ENCODE results near the gene LOXL1. TPM values are rescaled to one million over a fixed set of nuclear protein-coding genes. Genes with fewer than 3 reads are reported as not detected.
A peak's percentile ranks its signal among the peaks of the same experiment; 100 is the strongest.

The LOXL1 gene
- total and polyA plus RNA-seq, 9 of the 15 experiments (the other 6 are each of a cell fraction or from before 2014, with no cell fraction given): 0.14 TPM; not detected in 8

- ChIA-PET POLR2A (interaction anchor here (0.9 kb wide), 1 partner anchor 13 kb away, joined by 4 read pairs; no protein-coding TSS in a partner anchor), CTCF (ENCODE audit: low intra/inter-chr PET ratio) (no interaction called here)
- no peak for DNase-seq (ENCODE audit: extremely low read depth in 1 of 4, low spot score in 3 of 4)
- H3K27me3 ChIP-seq (ENCODE audit: control insufficient read depth in 2 of 2, insufficient read depth in 2 of 2, low read length in 2 of 2): no peaks in the 10 kb centered on the region; a peak in 1 of 5 replicates
- H4K20me1 ChIP-seq (replicated peaks; ENCODE audit: control insufficient read depth, insufficient read depth, low read length): no peaks in the 10 kb centered on the region
- H2AFZ ChIP-seq (ENCODE audit: low read depth, low read length): peak overlapping the region; percentile 99
- H3K9me3 ChIP-seq (replicated peaks; ENCODE audit: control insufficient read depth, insufficient read depth, low read depth, low read length): no peaks in the 10 kb centered on the region
- peak overlapping the region; percentile 68 to 85; a peak in 3 of 4 replicates for H3K9ac ChIP-seq (ENCODE audit: insufficient read depth in 1 of 2, low read depth in 2 of 2, low read length in 2 of 2)
- H3K4me3 ChIP-seq: peak overlapping the region; percentile 86
- peak overlapping the region; percentile 56 for H3K27ac ChIP-seq (ENCODE audit: extremely low read depth, low read depth, low read length)
- intact Hi-C loops (cut with micrococcal nuclease) (loop anchor here (5.0 to 10.0 kb wide), 2 partner anchors 46 to 624 kb away; partner anchors contain the start of gene CLK3), in situ Hi-C loops (cut with MboI) (no loop called here)
- TF ChIP-seq E2F1 (CRISPR knock-in tag; IDR thresholded peaks at IDR 0.05) (0 out of 2 replicates have a peak, but pooled peaks have one; percentile 1), DIDO1 (tag; IDR thresholded peaks at IDR 0.05; ENCODE audit: low read depth) (no peak), CBX8 (IDR thresholded peaks at IDR 0.05; ENCODE audit: borderline replicate concordance, extremely low read depth, low read depth, low read length, poor library complexity, severe bottlenecking) (no peak), ZSCAN32 (CRISPR knock-in tag; IDR thresholded peaks at IDR 0.05) (no peak)
- no peaks in the 10 kb centered on the region for H3K9me1 ChIP-seq (ENCODE audit: control insufficient read depth, insufficient read depth, low read length)
- 7% methylated on average over 5 of the region's 5 CpGs for WGBS (ENCODE audit: insufficient coverage, low coverage, missing lambda C conversion rate)
- peaks cover 38 to 46% of the 10 kb centered on the region in 2 experiments for H3K4me1 ChIP-seq (replicated peaks in 1 of 2; ENCODE audit: control insufficient read depth in 2 of 2, insufficient read depth in 2 of 2, low read length in 2 of 2)
- no peaks in the 10 kb centered on the region for H3K36me3 ChIP-seq (ENCODE audit: control insufficient read depth, insufficient read depth, low read length)
- H3K79me2 ChIP-seq (ENCODE audit: control insufficient read depth, insufficient read depth, low read length): peaks cover 20% of the 10 kb centered on the region
- peak overlapping the region; percentile 84 for H3K4me2 ChIP-seq (ENCODE audit: insufficient read depth, low read length)
- ATAC-seq: no peak
- TSS peak; percentile 45 for BruUV-seq (replicated peaks)
- no peak for FAIRE-seq
These were observed 65.0 kb downstream of the LOXL1 start for GRCh38 chr15:73991260-73991659.

Measured in K562 (cell line).